Breast epithelium (tissue), 4 donors: ENCODE measurements around the gene LYL1. TPM values are rescaled to one million over a fixed set of nuclear protein-coding genes. Genes with fewer than 3 reads are reported as not detected.
A peak's percentile ranks its signal among the peaks of the same experiment; 100 is the strongest.

Experiments used
- DNase-seq, 2 donors: peaks; one replicate each; pipeline ENCODE4 v3.0.0-alpha.2; 2019; ENCODE audit warnings: low spot score in 2 of 2
- H3K27ac ChIP-seq, 2 donors: fragments of 200-600 bp; sonication (generic) in 1 of 2; one replicate each; pipeline ENCODE4 v1.5.1; 2016 to 2019; ENCODE audit warnings: mild to moderate bottlenecking in 1 of 2
- H3K27me3 ChIP-seq, 2 donors: fragments of 200-600 bp; sonication (generic) in 1 of 2; one replicate each; pipeline versions ENCODE4 v1.5.1 to v1.6.0; 2017 to 2019; ENCODE audit warnings: control low read depth in 1 of 2, mild to moderate bottlenecking in 1 of 2
- H3K36me3 ChIP-seq: fragments of 200-600 bp; one replicate; pipeline ENCODE4 v1.5.1; 2019
- H3K4me1 ChIP-seq, 2 donors: fragments of 200-600 bp; sonication (generic); one replicate each; pipeline ENCODE4 v1.5.1; 2016 to 2019; ENCODE audit warnings: control low read depth in 1 of 2
- H3K4me3 ChIP-seq, 3 donors: fragments of 200-600 bp; sonication (generic); 1 replicate in 2 of 3; 2 replicates in 1 of 3; pipeline ENCODE4 v1.5.1; 2016 to 2019; ENCODE audit warnings: mild to moderate bottlenecking in 3 of 3, moderate library complexity in 2 of 3
- H3K9me3 ChIP-seq, 2 donors: fragments of 200-600 bp; sonication (generic) in 1 of 2; one replicate each; pipeline ENCODE4 v1.5.1; 2016 to 2019; ENCODE audit warnings: control low read depth in 1 of 2
- CTCF ChIP-seq, 3 donors: fragments of 450-650 bp; IDR thresholded peaks; one replicate each; pipeline ENCODE4 v1.5.1; 2016 to 2017; ENCODE audit warnings: antibody characterized with exemption in 3 of 3, mild to moderate bottlenecking in 3 of 3, moderate library complexity in 3 of 3
- POLR2A ChIP-seq: fragments of 450-650 bp; IDR thresholded peaks from one replicate; pipeline ENCODE4 v1.6.1; 2016; ENCODE audit warnings: antibody characterized with exemption, mild to moderate bottlenecking, moderate library complexity
- POLR2AphosphoS5 ChIP-seq, 3 donors: sonication (generic); formaldehyde crosslinking; IDR thresholded peaks; one replicate each; pipeline ENCODE4 v1.6.1; 2017; ENCODE audit warnings: antibody characterized with exemption in 3 of 3
- intact Hi-C: fragments of 100-400 bp; cut with DNase I; formaldehyde crosslinking; loops from one replicate; pipeline ENCODE4 v1.15.1; 2023; ENCODE audit warnings: low total_unique reads
- total RNA-seq, 3 donors: library from RNA; depleted of rRNA; stranded (reverse); fragments of >200 nt; gene quantifications; one replicate each; pipeline ENCODE4 v1.1.0, GENCODE V29; 2016

Gene LYL1
- total RNA-seq, 3 donors from 2014 or later, result 7.0 to 21.0 (median 9.2) TPM

DNA sequence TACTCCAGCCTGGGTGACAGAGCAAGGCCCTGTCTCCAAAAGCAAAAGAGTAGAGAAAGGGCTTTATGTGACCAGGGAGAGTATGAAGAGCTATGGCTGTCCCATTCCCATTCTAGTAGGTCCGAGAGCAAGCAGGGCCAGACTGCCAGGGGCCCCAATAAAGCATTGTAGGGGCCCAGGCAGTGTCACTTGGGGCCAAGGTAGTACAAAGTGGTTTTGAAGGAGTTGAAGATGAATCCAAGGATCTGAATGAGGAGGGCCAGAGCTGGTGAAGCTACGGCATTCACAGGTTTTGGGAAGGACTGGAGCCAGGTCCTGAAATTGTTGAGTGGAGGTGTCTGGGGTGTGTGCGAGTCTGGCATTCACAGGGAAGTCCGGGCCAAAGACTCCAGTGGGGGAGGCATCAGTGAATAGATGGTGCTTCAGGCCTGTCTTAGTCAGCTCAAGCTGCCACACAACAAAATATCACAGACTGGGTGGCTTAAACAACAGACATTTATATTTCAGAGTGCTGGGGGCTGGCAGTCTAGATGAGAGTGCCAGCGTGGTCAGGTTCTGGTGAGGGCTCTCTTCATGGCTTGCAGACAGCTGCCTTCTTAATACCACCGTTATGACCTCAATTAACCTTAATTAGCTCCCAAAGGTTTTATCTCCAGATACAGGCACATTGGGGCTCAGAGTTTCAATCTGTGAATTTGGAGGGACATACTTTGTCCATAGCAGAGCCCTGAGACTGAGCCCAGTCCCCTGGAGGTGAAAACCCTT is 25.3 kb upstream of the LYL1 start:
- no peaks in the 10 kb centered on the region for H3K4me1 ChIP-seq
- no peaks in the 10 kb centered on the region for H3K27me3 ChIP-seq
- no peaks in the 10 kb centered on the region for H3K36me3 ChIP-seq
- TF ChIP-seq CTCF (IDR thresholded peaks at IDR 0.05) (no peak), POLR2AphosphoS5 (IDR thresholded peaks at IDR 0.05) (no peak), POLR2A (no peak)
- no peaks in the 10 kb centered on the region for H3K9me3 ChIP-seq
- no peak overlapping the region for H3K4me3 ChIP-seq
- peak overlapping the region; percentile 17 to 35 for H3K27ac ChIP-seq
- no peak for DNase-seq
- intact Hi-C loops, result no loop called here

DNA sequence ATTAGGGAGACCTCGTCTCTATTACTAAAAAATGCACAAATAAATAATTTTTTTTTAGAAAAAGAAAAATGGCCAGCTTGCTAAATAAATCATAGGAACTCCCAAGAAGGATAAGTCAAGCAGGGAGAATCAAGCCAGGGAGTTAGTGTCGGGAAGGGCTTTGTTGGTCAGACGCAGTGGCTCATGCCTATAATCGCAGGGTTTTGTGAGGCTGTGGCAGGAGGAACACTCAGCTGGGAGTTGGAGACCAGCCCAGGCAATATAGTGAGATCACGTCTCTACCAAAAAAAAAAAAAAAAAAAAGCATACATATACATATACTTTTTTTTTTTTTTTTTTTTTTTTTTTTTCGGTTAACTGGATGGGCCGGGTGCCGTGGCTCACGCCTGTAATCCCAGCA is 24.4 kb upstream of the LYL1 start:
- no peak for DNase-seq
- intact Hi-C loops, result no loop called here
- no peak overlapping the region for H3K4me3 ChIP-seq
- H3K36me3 ChIP-seq, result no peaks in the 10 kb centered on the region
- H3K4me1 ChIP-seq, result no peaks in the 10 kb centered on the region
- H3K27me3 ChIP-seq, result no peaks in the 10 kb centered on the region
- H3K9me3 ChIP-seq, result no peaks in the 10 kb centered on the region
- no peak for TF ChIP-seq POLR2AphosphoS5 (IDR thresholded peaks at IDR 0.05)
- TF ChIP-seq POLR2A, result no peak
- no peak for TF ChIP-seq CTCF (IDR thresholded peaks at IDR 0.05)
- no peak overlapping the region for H3K27ac ChIP-seq

DNA sequence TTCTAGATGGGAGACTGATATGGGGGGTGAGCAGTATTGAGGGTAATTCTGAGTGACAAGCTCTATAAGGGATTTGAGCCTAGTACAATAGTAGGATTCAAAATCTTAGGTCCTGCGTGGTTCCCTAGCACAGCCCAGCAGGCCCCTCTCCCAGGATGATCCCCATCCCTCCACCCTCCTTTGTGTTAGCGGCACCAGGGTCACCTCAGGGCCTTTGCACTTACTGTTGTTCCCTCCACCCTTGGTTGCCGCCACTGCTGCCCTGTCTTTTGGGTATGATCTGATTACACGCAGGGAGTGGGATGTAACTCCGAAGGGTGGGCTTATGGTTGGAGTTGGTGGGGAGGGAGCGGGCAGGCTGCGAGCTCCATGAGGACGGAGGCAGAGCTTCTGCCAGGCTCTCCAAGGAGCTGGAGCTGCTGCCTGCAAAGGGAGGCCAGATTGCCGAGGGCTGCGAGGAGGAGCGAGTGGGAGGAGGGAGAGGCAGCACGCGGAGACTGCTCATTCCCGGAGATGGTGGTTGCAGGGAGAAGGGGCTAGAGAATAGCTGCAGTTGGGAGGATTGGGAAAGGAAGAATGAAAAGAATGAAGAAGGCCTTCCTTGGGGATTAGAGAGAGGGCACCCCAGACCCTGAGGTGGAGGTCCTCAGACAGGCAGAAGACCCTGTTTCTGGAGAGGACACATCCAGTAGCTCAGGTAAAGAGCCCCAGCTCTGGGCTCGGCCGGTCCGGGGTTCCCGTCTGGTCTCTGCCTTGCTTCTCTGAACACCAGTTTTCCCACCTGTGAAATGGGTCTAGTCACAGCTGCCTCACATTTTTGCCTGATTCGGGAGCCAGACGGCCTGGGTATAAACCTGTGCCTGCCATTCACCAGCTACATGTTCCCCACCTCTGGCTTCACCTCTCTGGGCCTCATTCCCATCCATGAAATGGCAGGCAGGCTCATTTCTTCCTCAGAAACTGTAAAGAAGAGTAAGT is 20.6 kb upstream of the LYL1 start:
- intact Hi-C loops, result no loop called here
- TF ChIP-seq CTCF (IDR thresholded peaks at IDR 0.05), result no peak
- no peak for TF ChIP-seq POLR2A
- TF ChIP-seq POLR2AphosphoS5 (IDR thresholded peaks at IDR 0.05), result no peak

GRCh38 chr19:13122275-13122878 is 19.7 kb upstream of the LYL1 start:
- Histone ChIP-seq H3K27ac (no peak overlapping the region), H3K4me3 (no peak overlapping the region)
- intact Hi-C loops, result no loop called here

More for the DNA sequence above, 20.6 kb upstream of the LYL1 start:
- Histone ChIP-seq H3K27me3 (no peaks in the 10 kb centered on the region), H3K4me3 (no peak overlapping the region), H3K36me3 (no peaks in the 10 kb centered on the region), H3K27ac (no peak overlapping the region), H3K4me1 (peaks cover 8 to 16% of the 10 kb centered on the region in 2 donors), H3K9me3 (no peaks in the 10 kb centered on the region)
- no peak for DNase-seq

More at GRCh38 chr19:13122275-13122878, 19.7 kb upstream of the LYL1 start:
- no peak for DNase-seq
- H3K36me3 ChIP-seq, result no peaks in the 10 kb centered on the region
- TF ChIP-seq CTCF (IDR thresholded peaks at IDR 0.05) (no peak), POLR2A (no peak), POLR2AphosphoS5 (IDR thresholded peaks at IDR 0.05) (no peak)
- no peaks in the 10 kb centered on the region for H3K9me3 ChIP-seq
- H3K27me3 ChIP-seq, result no peaks in the 10 kb centered on the region
- H3K4me1 ChIP-seq, result peaks cover 8 to 16% of the 10 kb centered on the region in 2 donors
